Measurements from ENCODE around the gene ACER3.
"Not testable (repeated sequence)": the region's sequence is repeated elsewhere in the genome, so short reads cannot be mapped to it uniquely, and the experiment has no call there.

Gene ACER3

GRCh38 chr11:77009533-77010160 lies 148.9 kb downstream of the ACER3 start:
- DNase-seq: no peak

DNA sequence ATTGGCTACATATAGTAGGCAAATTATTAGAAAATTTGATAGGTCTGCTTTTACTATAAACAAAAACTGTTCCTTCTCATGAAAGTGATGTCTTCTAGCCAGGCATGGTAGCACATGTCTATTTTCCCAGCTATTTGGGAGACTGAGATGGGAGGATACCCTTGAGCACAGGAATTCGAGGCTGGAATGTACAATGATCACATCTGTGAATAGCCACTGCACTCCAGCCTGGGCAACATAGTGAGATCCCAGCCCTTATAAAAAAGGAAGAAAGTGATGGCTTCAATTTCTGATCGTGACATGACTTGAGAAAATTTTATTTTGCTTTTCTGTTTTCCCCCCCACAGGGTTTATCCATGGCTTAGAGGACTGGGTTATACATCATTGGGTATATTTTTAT lies 154.0 kb downstream of the ACER3 start:
- DNase-seq: no peak

- DNase-seq: not testable (repeated sequence)
Observed at GRCh38 chr11:77018396-77018924, 157.7 kb downstream of the ACER3 start.

- no peak for DNase-seq
Observed at GRCh38 chr11:77019976-77020595, 159.4 kb downstream of the ACER3 start.

DNA sequence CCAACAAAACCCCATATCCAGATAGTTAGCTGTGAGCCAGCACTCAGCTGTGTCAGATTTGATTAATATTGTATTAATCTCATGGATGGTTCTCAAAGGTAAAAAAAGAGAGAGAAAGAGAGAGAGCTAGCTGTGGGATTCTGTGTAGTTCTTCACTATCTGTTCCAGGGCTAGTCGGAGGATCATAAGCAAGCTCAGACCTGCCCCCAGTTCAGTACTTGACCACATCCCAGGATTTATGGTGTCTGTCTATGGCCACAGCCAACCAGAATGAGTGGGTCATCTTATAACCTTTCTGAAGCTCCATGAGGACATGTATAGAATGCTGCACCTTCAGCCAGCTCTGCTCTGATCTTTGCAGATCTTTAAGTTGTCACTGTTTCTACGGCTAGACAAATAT lies 160.0 kb downstream of the ACER3 start:
- DNase-seq: no peak

DNA sequence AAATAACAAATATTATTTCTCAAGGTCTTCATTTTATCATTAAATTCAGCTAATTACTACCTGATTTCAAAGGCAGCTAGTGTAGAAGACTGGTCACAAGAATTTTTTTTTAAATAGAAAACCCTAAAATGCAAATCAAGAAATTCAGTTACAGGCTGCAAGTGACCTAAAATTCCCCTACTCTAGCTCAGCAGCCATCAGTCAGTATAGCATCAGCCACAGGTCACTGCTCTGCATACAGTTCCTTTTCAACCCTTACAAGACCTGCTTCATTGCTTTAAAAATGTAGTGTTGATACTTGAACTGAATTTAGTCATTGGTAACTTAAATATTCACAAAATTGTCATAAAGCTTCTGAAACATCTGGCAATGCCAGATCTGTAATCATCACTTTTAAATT lies 164.0 kb downstream of the ACER3 start:
- DNase-seq: no peak

- no peak for DNase-seq
Observed at GRCh38 chr11:77026221-77026620, 165.5 kb downstream of the ACER3 start.

DNA sequence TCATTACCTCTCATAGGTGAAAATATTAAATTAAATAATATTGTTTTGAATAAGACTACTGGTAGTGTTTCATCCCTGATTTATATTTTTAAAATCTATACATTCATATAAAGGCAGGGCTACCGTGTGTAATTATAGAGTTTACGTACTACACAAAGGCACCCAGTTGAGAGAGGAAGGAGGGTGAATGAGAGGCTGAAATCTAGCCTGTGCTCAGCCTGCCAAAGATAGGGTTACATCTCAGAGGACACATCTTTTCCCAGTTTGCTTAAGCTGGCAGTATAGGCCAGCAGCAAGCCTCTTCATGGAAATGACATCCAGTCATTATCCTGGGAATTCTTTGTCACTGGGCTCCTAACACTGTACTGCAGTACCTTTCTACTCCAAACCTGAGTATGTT lies 166.0 kb downstream of the ACER3 start:
- no peak for DNase-seq

GRCh38 chr11:77027275-77027674 lies 166.6 kb downstream of the ACER3 start:
- DNase-seq: no peak

DNA sequence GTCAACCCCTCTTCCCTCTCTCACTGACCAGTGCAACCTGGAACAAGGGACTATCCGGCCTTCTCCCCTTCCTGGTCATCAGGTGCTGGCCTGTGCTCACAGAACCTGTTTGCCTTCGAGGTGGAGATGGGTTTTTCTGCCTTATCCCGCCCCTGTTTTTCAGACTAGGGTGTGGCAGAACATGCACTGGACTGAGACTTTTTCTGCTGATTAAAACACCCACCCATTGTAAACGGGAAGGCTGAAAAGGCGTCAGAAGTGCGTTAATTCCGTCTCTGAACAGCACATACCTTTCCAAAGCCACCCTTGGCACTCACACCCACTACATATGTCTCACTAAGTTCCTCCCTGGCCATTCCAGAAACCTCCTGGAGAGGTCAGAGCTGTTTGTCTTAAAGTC lies 169.1 kb downstream of the ACER3 start:
- no peak for DNase-seq

DNA sequence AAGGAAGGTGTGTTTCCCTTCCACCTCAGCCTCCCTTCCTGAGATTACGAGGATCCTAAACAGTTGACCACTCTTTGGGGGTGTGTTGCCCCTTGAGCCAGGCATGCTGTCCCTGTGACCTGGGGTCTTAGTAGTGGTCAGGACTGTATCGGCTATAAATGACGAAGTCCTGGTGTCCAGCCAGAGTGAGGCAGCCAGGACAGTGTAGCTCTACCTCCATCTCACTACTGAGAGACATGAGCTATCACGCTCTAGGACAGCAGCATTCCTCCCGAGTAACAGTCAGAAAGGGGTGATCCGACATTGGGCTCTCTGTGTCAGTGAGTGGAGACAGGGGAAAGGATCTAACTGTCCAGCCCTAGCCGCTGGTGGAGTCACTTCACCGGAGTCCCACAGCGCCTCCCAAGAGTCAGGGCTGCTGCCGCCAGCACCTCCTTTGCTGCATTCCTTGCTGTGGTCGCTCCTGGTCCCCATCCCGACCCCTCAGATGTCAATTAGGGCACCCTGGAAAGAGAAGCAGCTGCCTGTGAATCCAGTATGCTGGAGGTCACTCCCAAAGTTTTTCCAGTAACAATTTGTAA lies 170.2 kb downstream of the ACER3 start:
- DNase-seq: no peak

GRCh38 chr11:77031599-77031998 lies 170.9 kb downstream of the ACER3 start:
- no peak for DNase-seq

- no peak for DNase-seq
Observed at GRCh38 chr11:77035039-77035438, 174.3 kb downstream of the ACER3 start.

- DNase-seq: no peak
Observed at GRCh38 chr11:77035580-77035979, 174.9 kb downstream of the ACER3 start.

- no peak for DNase-seq
Observed at GRCh38 chr11:77036398-77036797, 175.7 kb downstream of the ACER3 start.

DNA sequence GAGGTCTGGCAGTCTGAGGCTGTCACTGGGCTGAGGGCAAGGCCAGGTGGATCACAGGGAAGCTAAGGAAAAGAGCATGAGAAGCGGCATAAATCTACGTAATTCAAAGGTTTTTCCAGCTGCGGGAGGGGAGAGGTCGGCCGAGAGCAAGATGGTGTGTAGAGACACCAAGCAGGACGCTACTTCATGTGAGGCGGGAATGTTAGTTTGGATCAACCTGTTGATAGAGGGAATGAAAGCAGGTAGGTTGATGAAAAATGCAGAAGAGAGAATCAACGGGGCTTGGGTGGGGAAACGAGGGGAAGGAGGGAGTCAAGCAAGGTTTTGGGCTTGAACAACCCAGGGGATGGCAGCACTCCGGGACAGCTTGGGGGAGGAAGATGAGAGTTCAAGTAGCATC lies 176.3 kb downstream of the ACER3 start:
- no peak for DNase-seq

GRCh38 chr11:77038029-77038824 lies 177.5 kb downstream of the ACER3 start:
- DNase-seq: no peak

DNA sequence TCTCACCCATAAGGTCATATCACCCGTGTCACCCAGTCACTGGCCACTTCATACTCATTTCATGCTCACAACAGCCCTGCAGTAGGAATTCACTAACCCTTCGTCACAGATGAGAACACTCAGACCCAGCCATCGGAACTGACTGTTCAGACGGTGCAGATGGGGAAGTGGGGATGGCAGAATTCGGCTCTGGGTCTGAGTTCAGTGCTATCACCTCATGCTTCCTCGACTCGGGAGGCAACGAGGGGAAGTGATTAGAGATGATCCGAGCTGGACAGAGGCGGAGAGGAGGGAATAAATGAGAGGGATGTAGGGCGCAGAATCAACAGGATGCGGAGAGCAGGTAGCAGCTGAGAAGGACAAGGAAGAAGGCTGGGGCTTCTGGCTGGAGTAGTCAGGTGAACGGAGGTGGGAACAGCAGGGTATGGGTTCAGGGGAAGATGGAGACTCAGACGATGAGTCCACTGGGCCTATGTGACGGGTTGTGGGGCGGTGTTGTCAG lies 178.2 kb downstream of the ACER3 start:
- no peak for DNase-seq

DNA sequence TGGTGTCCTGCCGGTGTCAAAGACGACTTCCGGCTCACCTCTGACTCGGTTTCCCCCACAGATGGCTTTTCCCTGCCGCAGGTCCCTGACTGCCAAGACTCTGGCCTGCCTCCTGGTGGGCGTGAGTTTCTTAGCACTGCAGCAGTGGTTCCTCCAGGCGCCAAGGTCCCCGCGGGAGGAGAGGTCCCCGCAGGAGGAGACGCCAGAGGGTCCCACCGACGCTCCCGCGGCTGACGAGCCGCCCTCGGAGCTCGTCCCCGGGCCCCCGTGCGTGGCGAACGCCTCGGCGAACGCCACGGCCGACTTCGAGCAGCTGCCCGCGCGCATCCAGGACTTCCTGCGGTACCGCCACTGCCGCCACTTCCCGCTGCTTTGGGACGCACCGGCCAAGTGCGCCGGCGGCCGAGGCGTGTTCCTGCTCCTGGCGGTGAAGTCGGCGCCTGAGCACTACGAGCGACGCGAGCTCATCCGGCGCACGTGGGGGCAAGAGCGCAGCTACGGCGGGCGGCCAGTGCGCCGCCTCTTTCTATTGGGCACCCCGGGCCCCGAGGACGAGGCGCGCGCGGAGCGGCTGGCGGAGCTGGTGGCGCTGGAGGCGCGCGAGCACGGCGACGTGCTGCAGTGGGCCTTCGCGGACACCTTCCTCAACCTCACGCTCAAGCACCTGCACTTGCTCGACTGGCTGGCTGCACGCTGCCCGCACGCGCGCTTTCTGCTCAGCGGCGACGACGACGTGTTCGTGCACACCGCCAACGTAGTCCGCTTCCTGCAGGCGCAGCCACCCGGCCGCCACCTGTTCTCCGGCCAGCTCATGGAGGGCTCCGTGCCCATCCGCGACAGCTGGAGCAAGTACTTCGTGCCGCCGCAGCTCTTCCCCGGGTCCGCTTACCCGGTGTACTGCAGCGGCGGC lies 179.0 kb downstream of the ACER3 start:
- no peak for DNase-seq

- DNase-seq: no peak
Observed at GRCh38 chr11:77040401-77040777, 179.7 kb downstream of the ACER3 start.

DNA sequence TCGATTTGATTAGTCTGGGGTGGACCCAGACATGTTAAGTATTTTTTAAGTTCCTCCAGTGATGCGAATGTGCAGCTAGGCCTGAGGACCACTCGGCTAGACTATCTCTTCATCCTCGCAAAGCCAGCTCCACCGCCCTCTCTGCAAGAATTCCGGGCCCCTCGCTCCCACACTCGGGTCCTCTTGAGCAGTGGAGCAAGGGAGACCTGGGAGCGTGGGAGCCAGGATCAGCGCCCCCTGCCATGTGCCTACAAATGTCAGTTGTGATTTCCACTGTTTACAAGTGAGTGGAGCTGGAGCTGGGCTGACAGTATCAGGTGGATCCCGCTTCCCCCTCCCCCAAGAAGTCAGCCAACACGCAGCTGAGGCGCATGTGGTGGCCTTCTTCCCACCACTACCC lies 180.2 kb downstream of the ACER3 start:
- DNase-seq: no peak

DNA sequence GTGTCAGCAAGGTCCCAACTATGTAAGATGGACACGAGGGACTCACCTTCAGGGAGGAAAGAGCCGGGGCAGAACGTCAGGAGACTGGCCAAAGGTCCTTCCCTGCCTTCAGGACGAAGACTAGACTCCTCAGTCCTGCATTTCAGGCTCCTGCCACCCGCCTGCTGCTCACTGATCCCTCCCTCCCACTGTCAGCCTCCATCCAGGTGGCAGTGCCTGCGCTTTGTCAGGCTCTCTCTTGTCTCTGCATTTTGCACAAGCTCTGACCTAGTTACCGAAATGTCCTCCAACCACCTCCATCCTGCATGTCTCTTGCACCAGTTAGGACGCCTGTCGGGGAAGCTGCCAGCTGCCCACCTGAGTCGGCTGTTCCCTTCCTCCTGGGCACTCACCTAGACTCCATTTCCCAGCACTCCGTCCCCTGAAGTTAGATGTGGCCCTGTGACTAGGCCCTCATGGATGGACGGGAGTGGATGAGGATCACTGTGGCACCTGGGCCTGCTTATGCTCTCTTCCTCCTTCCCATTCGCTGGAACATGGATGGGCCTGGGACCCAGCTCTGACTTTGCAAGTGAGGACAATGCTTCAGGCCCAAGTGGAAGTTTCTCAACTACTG lies 181.5 kb downstream of the ACER3 start:
- DNase-seq: no peak
